ENCODE measurements around the gene MAP3K2.

GRCh38 chr2:127424598-127425520 is 37.1 kb upstream of the MAP3K2 start:
- TF ChIP-seq CTCF (IDR thresholded peaks at IDR 0.05) (no peak), POLR2A (IDR thresholded peaks at IDR 0.05) (no peak)
